Vagina (tissue), 2 donors: ENCODE measurements around the gene PARD6B. TPM values are rescaled to one million over a fixed set of nuclear protein-coding genes. Genes with fewer than 3 reads are reported as not detected.

ENCODE experiments used
- DNase-seq, 2 donors: peaks; one replicate each; pipeline ENCODE4 v3.0.0-alpha.2; 2017; ENCODE audit errors: extremely low spot score in 2 of 2
- H3K27ac ChIP-seq: fragments of 200-600 bp; sonication (generic); one replicate; pipeline ENCODE4 v1.5.1; 2019
- H3K27me3 ChIP-seq: fragments of 200-600 bp; sonication (generic); one replicate; pipeline ENCODE4 v1.5.1; 2019
- H3K36me3 ChIP-seq, 2 donors: fragments of 200-600 bp; sonication (generic); one replicate each; pipeline ENCODE4 v1.5.1; 2017 to 2019
- H3K4me1 ChIP-seq: fragments of 200-600 bp; sonication (generic); one replicate; pipeline ENCODE4 v1.5.1; 2019
- H3K4me3 ChIP-seq, 2 donors: fragments of 200-600 bp; sonication (generic); 1 replicate in 1 of 2; 2 replicates in 1 of 2; pipeline ENCODE4 v1.5.1; 2016 to 2019
- H3K9me3 ChIP-seq: fragments of 200-600 bp; sonication (generic); one replicate; pipeline ENCODE4 v1.5.1; 2019
- POLR2A ChIP-seq, 2 donors: fragments of 450-650 bp; IDR thresholded peaks; one replicate each; pipeline ENCODE4 v1.6.1; 2017; ENCODE audit warnings: antibody characterized with exemption in 2 of 2, mild to moderate bottlenecking in 2 of 2, moderate library complexity in 2 of 2
- POLR2AphosphoS5 ChIP-seq, 2 donors: sonication (generic); formaldehyde crosslinking; IDR thresholded peaks; one replicate each; pipeline ENCODE4 v1.9.0; 2017; ENCODE audit warnings: antibody characterized with exemption in 2 of 2, mild to moderate bottlenecking in 2 of 2, low read depth in 1 of 2; ENCODE audit not compliant: insufficient read depth in 1 of 2
- intact Hi-C: fragments of 100-400 bp; cut with DNase I; formaldehyde crosslinking; loops from one replicate; pipeline ENCODE4 v1.15.1; 2023
- total RNA-seq: library from RNA; depleted of rRNA; stranded (reverse); fragments of >200 nt; gene quantifications from one replicate; pipeline ENCODE4 v1.2.3, GENCODE V29; 2016
- TF ChIP-seq, protein P1 (sequence below), 3 experiments: fragments of 450-650 bp in 2 of 3; fragments of 200-600 bp in 1 of 3; sonication (generic) in 1 of 3; IDR thresholded peaks; one replicate each; pipeline ENCODE4 v1.5.1; 2017 to 2019; ENCODE audit warnings: antibody characterized with exemption in 3 of 3, mild to moderate bottlenecking in 2 of 3, moderate library complexity in 2 of 3

PARD6B gene
- total RNA-seq, 1 donor from 2014 or later, result 4.7 TPM

DNA sequence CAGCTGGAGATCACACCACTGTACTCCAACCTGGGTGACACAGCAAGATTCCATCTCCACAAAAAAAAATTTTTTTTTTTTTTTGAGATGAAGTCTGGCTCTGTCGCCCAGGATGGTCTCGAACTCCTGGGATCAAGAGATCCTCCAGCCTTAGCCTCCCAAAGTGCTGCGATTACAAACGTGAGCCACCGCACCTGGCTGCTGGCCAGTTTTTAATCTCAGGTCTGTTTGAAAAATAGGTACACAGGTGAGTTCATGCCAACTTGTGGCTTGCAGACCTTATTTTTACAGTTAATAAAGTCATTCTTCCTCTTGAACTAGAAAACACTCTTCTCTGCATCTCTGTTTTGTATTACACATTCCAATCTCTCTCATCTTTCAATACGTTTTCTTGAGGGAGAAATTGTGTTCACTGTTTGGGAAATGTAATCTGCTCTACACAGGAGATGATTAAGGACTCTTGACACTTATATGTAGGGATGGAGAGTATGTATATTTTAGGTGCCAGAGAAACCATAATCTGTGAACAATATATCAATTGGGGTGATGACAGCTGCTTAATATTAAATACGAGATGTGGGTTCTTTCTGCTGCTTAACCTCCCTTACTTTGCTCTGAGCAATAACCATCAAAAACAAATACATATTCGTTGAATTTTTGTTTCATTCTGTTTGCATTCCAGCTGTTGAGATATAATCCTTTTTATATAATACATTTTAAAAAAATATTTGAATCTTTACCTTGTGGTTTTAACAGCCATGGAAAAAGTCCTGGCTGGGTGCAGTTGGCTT is 22.3 kb upstream of the PARD6B start:
- Histone ChIP-seq H3K27ac (no peak overlapping the region), H3K27me3 (no peaks in the 10 kb centered on the region), H3K4me3 (no peak overlapping the region), H3K4me1 (no peaks in the 10 kb centered on the region), H3K9me3 (no peaks in the 10 kb centered on the region), H3K36me3 (no peaks in the 10 kb centered on the region)
- DNase-seq, result no peak
- intact Hi-C loops, result no loop called here
- no peak for TF ChIP-seq POLR2AphosphoS5 (IDR thresholded peaks at IDR 0.05; ENCODE audit: insufficient read depth in 1 of 2, low read depth in 1 of 2)
- TF ChIP-seq POLR2A (IDR thresholded peaks at IDR 0.05), result no peak
- TF ChIP-seq, protein P1, sequence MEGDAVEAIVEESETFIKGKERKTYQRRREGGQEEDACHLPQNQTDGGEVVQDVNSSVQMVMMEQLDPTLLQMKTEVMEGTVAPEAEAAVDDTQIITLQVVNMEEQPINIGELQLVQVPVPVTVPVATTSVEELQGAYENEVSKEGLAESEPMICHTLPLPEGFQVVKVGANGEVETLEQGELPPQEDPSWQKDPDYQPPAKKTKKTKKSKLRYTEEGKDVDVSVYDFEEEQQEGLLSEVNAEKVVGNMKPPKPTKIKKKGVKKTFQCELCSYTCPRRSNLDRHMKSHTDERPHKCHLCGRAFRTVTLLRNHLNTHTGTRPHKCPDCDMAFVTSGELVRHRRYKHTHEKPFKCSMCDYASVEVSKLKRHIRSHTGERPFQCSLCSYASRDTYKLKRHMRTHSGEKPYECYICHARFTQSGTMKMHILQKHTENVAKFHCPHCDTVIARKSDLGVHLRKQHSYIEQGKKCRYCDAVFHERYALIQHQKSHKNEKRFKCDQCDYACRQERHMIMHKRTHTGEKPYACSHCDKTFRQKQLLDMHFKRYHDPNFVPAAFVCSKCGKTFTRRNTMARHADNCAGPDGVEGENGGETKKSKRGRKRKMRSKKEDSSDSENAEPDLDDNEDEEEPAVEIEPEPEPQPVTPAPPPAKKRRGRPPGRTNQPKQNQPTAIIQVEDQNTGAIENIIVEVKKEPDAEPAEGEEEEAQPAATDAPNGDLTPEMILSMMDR (IDR thresholded peaks at IDR 0.05), result no peak

DNA sequence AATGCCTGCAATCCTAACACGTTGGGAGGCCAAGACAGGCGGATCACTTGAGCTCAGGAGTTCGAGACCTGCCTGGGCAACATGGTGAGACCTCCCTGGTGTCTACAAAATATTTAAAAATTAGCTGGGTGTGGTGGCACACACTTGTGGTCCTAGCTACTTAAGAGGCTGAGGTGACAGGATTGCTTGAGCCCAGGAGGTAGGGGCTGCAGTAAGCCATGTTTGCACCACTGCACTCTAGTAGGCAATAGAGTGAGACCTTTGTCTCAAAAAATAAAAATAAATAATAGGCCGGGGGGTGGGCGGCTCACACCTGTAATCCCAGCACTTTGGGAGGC is 21.8 kb upstream of the PARD6B start:
- no peak for TF ChIP-seq POLR2A (IDR thresholded peaks at IDR 0.05)
- TF ChIP-seq POLR2AphosphoS5 (IDR thresholded peaks at IDR 0.05; ENCODE audit: insufficient read depth in 1 of 2, low read depth in 1 of 2), result no peak
- TF ChIP-seq, protein P1 (IDR thresholded peaks at IDR 0.05), result no peak
- H3K27me3 ChIP-seq, result no peaks in the 10 kb centered on the region
- H3K27ac ChIP-seq, result no peak overlapping the region

DNA sequence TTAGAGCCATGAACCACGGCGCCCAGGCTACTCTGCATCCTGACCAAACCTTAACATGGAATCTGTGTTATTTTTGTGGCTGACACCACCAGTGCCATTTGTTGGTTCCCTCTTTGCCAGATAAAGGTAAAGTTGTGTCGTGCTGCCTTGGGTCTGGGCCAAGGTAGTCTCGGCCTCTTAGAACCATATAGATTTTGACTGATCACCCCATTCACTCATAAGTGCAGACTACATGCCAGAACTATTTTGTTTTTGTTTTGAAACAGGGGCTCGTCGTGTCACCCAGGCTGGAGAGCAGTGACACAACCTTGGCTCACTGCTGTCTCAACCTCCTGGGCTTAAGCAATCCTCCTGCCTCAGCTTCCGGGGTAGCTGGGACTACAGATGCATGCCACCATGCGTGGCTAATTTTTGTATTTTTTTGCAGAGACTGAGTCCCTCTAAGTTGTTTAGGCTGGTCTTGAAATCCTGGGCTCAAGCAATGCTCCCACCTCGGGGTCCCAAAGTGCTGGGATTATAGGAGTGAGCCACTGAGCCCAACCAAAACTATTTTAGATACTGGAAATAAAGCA is 20.8 kb upstream of the PARD6B start:
- Histone ChIP-seq H3K36me3 (no peaks in the 10 kb centered on the region), H3K4me3 (no peak overlapping the region), H3K9me3 (no peaks in the 10 kb centered on the region), H3K27ac (no peak overlapping the region), H3K27me3 (no peaks in the 10 kb centered on the region), H3K4me1 (no peaks in the 10 kb centered on the region)
- TF ChIP-seq, protein P1 (IDR thresholded peaks at IDR 0.05), result no peak
- no peak for TF ChIP-seq POLR2A (IDR thresholded peaks at IDR 0.05)
- TF ChIP-seq POLR2AphosphoS5 (IDR thresholded peaks at IDR 0.05; ENCODE audit: insufficient read depth in 1 of 2, low read depth in 1 of 2), result no peak
- no peak for DNase-seq
- intact Hi-C loops, result loop anchor here (10.0 kb wide), 1 partner anchor 86 kb away; no protein-coding TSS in a partner anchor

More for the DNA sequence above, 21.8 kb upstream of the PARD6B start:
- intact Hi-C loops, result no loop called here
- no peaks in the 10 kb centered on the region for H3K36me3 ChIP-seq
- DNase-seq, result no peak
- H3K4me1 ChIP-seq, result no peaks in the 10 kb centered on the region
- no peak overlapping the region for H3K4me3 ChIP-seq
- no peaks in the 10 kb centered on the region for H3K9me3 ChIP-seq

DNA sequence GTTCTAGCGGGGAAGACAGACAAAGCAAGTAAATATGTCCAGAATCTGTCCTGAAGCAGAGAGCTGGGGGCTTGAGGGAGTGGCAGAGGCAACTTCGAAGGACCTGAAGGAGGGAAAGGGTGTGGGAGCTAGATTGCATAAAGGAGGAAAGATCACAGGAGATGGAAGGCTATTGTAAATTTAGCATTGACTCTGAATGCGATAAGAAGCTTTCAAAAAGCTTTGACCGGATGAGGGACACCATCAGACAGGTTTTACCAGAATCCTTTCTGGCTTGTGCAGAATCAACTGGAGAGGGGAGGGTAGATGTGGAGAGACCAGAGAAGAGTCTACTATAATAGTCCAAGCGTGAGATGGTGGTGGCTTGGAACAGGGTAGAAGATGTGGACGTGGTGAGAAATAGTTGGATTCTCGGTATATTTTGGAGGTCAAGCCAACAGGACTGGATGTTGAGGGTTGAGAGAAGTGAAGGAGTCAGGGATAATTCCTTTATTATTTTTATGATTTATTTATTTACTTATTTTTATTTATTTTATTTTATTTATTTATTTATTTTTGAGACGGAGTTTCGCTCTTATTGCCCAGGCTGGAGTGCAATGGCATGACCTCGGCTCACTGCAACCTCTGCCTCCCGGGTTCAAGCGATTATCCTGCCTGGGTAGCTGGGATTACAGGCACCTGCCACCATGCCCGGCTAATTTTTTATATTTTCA is 20.1 kb upstream of the PARD6B start:
- intact Hi-C loops, result loop anchor here (10.0 kb wide), 1 partner anchor 86 kb away; no protein-coding TSS in a partner anchor

More for the DNA sequence above, 20.1 kb upstream of the PARD6B start:
- H3K4me3 ChIP-seq, result no peak overlapping the region
- H3K4me1 ChIP-seq, result no peaks in the 10 kb centered on the region
- H3K36me3 ChIP-seq, result no peaks in the 10 kb centered on the region
- no peak overlapping the region for H3K27ac ChIP-seq
- no peak for DNase-seq
- no peaks in the 10 kb centered on the region for H3K9me3 ChIP-seq
- TF ChIP-seq, protein P1 (IDR thresholded peaks at IDR 0.05), result no peak
- TF ChIP-seq POLR2A (IDR thresholded peaks at IDR 0.05), result no peak
- TF ChIP-seq POLR2AphosphoS5 (IDR thresholded peaks at IDR 0.05; ENCODE audit: insufficient read depth in 1 of 2, low read depth in 1 of 2), result no peak
- H3K27me3 ChIP-seq, result no peaks in the 10 kb centered on the region
